Measurements from ENCODE around the gene CNDP1.

The CNDP1 gene

DNA sequence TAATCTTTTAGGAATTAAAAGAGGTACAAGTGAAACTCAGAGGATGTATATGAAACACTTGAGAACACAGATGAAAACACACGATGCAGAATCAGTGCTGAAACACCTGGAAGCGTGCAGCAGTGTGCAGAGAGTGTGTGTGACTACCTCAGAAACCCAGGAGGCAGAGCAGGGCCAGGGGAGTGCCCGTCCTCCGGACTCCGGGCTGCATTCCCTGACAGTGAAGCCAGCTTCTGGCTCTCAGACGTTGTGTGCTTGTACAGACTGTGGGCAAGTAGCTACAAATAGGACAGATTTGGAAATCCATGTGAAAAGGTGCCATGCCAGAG, 98.0 kb downstream of the CNDP1 start:
- DNase-seq: no peak

DNA sequence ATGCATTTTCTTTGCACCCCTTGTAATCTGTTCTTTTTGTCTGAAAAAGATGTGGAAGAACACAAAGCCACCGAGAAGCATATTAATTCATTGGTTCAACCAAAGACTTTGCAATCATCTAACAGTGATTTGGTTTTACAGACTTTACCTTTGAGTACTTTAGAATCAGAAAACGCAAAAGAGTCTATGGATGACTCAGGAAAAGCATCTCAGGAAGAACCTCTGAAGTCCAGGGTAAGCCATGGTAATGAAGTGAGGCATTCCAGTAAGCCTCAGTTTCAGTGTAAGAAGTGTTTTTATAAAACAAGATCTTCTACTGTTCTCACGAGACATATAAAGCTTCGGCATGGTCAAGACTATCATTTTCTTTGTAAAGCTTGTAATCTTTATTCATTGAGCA, 98.6 kb downstream of the CNDP1 start:
- no peak for DNase-seq

DNA sequence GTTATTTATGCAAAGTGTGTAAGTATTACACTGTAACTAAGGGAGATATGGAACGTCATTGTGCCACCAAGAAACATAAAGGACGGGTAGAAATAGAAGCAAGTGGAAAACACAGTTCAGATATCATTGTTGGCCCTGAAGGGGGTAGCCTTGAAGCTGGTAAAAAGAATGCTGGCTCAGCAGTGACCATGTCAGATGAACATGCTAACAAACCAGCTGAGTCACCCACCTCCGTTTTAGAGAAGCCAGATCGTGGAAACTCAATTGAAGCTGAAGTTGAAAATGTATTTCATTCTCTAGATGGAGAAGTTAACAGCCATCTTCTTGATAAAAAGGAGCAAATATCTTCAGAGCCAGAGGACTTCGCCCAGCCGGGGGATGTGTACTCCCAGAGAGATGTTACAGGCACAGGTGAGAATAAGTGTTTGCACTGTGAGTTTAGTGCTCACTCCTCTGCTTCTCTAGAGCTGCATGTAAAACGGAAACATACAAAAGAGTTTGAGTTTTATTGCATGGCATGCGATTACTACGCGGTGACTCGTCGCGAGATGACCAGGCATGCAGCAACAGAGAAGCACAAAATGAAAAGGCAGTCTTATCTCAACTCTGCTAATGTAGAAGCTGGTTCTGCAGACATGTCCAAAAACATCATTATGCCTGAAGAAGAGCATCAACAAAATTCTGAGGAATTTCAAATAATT, 99.5 kb downstream of the CNDP1 start:
- DNase-seq: no peak

DNA sequence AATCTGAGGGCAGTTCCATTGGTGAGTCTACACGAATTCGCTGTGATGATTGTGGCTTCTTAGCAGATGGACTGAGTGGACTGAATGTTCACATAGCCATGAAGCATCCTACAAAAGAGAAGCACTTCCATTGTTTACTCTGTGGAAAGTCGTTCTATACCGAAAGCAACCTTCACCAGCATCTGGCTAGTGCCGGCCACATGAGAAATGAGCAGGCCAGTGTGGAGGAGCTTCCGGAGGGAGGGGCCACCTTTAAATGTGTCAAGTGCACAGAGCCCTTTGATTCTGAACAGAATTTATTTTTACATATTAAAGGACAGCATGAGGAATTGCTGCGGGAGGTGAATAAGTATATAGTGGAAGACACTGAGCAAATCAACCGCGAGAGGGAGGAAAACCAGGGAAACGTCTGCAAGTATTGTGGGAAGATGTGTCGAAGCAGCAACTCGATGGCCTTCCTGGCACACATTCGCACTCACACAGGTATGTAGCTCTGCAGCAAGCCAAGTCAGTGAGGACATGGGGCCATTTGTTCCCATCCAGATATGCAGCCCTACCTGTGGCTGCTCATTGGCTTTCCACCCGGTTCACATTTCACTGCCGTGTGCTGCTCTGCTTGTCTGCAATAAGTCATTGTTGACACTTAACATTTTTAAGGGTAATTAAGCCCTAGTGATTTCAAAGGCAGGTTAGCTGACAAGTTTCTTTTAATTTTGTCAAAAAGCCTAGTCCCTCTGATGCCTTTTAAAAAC, 101.1 kb downstream of the CNDP1 start:
- no peak for DNase-seq

Data from kidney glomerular epithelial cell (primary cell).